ENCODE measurements around the gene PDGFRB. TPM values are rescaled to one million over a fixed set of nuclear protein-coding genes. Genes with fewer than 3 reads are reported as not detected.

The PDGFRB gene
- total and polyA plus RNA-seq, 2 donors (not counting 1 experiment from before 2014, with no cell fraction given) = 231 to 347 TPM

- no peaks in the 10 kb centered on the region for H3K79me2 ChIP-seq (ENCODE audit: control insufficient read depth, insufficient read depth, low read length)
- TF ChIP-seq, protein P1, sequence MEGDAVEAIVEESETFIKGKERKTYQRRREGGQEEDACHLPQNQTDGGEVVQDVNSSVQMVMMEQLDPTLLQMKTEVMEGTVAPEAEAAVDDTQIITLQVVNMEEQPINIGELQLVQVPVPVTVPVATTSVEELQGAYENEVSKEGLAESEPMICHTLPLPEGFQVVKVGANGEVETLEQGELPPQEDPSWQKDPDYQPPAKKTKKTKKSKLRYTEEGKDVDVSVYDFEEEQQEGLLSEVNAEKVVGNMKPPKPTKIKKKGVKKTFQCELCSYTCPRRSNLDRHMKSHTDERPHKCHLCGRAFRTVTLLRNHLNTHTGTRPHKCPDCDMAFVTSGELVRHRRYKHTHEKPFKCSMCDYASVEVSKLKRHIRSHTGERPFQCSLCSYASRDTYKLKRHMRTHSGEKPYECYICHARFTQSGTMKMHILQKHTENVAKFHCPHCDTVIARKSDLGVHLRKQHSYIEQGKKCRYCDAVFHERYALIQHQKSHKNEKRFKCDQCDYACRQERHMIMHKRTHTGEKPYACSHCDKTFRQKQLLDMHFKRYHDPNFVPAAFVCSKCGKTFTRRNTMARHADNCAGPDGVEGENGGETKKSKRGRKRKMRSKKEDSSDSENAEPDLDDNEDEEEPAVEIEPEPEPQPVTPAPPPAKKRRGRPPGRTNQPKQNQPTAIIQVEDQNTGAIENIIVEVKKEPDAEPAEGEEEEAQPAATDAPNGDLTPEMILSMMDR (conservative IDR thresholded peaks at IDR 0.05 in 1 of 2, IDR thresholded peaks at IDR 0.05 in 1 of 2; ENCODE audit: low read depth in 1 of 2, low read length in 2 of 2) = no peak
- TF ChIP-seq EZH2 (IDR thresholded peaks at IDR 0.05; ENCODE audit: low read length, missing control alignments) = no peak
- peaks cover 16% of the 10 kb centered on the region for H3K27me3 ChIP-seq (ENCODE audit: control insufficient read depth, insufficient read depth, low read length)
- H3K9ac ChIP-seq (ENCODE audit: insufficient read depth, low read length) = no peak overlapping the region
- H2AFZ ChIP-seq (ENCODE audit: low read length) = no peak overlapping the region
- no peak overlapping the region for H3K4me2 ChIP-seq (ENCODE audit: extremely low read depth, insufficient read depth, low read length)
- H3K27ac ChIP-seq (ENCODE audit: insufficient read depth, low read length) = no peak overlapping the region
- no peak overlapping the region for H3K4me3 ChIP-seq (replicated peaks in 1 of 4; ENCODE audit: control extremely low read depth in 1 of 4, insufficient read depth in 1 of 4, low read depth in 3 of 4, low read length in 4 of 4)
- no peaks in the 10 kb centered on the region for H3K36me3 ChIP-seq (ENCODE audit: control insufficient read depth, insufficient read depth, low read length)
- DNase-seq (ENCODE audit: low read depth in 2 of 2) = no peak
- no peaks in the 10 kb centered on the region for H3K4me1 ChIP-seq (ENCODE audit: control insufficient read depth, extremely low read depth, insufficient read depth, low read length)
- H4K20me1 ChIP-seq (ENCODE audit: control insufficient read depth, extremely low read depth, insufficient read depth, low read length) = no peaks in the 10 kb centered on the region
- no peaks in the 10 kb centered on the region for H3K9me3 ChIP-seq (ENCODE audit: control insufficient read depth, insufficient read depth, low read depth, low read length)
Measured at GRCh38 chr5:150080696-150081435, 74.8 kb downstream of the PDGFRB start.

- H3K4me1 ChIP-seq (ENCODE audit: control insufficient read depth, extremely low read depth, insufficient read depth, low read length) = no peaks in the 10 kb centered on the region
- no peaks in the 10 kb centered on the region for H4K20me1 ChIP-seq (ENCODE audit: control insufficient read depth, extremely low read depth, insufficient read depth, low read length)
- H3K9me3 ChIP-seq (ENCODE audit: control insufficient read depth, insufficient read depth, low read depth, low read length) = no peaks in the 10 kb centered on the region
- TF ChIP-seq, protein P1 (conservative IDR thresholded peaks at IDR 0.05 in 1 of 2, IDR thresholded peaks at IDR 0.05 in 1 of 2; ENCODE audit: low read depth in 1 of 2, low read length in 2 of 2) = no peak
- no peak for TF ChIP-seq EZH2 (IDR thresholded peaks at IDR 0.05; ENCODE audit: low read length, missing control alignments)
- H3K79me2 ChIP-seq (ENCODE audit: control insufficient read depth, insufficient read depth, low read length) = no peaks in the 10 kb centered on the region
- no peak overlapping the region for H3K27ac ChIP-seq (ENCODE audit: insufficient read depth, low read length)
- no peak for DNase-seq (ENCODE audit: low read depth in 2 of 2)
- H3K36me3 ChIP-seq (ENCODE audit: control insufficient read depth, insufficient read depth, low read length) = no peaks in the 10 kb centered on the region
- peaks cover 15% of the 10 kb centered on the region for H3K27me3 ChIP-seq (ENCODE audit: control insufficient read depth, insufficient read depth, low read length)
- no peak overlapping the region for H2AFZ ChIP-seq (ENCODE audit: low read length)
- H3K4me3 ChIP-seq (replicated peaks in 1 of 4; ENCODE audit: control extremely low read depth in 1 of 4, insufficient read depth in 1 of 4, low read depth in 3 of 4, low read length in 4 of 4) = no peak overlapping the region
- H3K4me2 ChIP-seq (ENCODE audit: extremely low read depth, insufficient read depth, low read length) = no peak overlapping the region
- H3K9ac ChIP-seq (ENCODE audit: insufficient read depth, low read length) = no peak overlapping the region
Measured at GRCh38 chr5:150079909-150080461, 75.7 kb downstream of the PDGFRB start.

DNA sequence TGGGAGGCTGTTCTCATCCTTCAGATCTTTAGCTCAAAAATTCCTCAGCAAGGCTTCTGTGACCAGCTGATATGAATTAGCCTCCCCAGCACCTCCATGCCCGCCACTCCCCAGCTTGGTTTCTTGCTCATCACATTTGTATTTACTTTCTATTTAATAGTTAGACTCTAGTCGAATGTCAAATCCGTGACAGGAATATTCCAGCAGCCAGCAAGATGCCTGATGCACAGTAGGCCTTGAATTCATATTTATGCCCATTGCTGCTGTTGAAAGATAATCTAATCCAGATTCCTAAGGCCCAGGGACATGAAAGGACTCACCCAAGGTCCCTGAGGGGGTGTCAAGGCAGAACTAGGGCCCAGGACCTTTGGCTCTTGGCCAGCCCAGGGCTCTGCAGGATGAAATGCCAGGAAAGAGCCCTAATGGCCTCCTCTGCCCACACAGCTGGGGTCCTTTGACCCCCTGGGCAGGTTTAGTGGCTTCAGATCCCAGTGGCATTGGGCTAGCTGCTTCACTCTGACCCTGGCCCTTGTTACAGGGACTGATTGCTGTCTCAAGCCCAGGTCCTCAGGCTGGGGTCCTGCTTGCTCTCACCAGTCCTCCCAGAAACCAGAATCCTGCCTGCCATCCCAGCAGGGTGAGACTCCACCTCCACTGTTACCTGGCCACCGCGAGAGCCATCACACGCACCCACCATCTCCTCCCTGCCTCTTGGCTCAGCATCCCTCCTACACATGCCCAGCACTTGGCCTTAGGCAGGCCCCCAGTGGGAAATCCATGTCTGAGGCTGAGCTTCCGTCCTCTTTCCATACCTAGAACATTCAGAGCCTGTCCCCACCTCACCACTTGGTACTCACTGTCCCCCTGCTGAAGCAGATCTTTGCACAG, 76.6 kb downstream of the PDGFRB start:
- Histone ChIP-seq H3K9me3 (ENCODE audit: control insufficient read depth, insufficient read depth, low read depth, low read length) (no peaks in the 10 kb centered on the region), H3K36me3 (ENCODE audit: control insufficient read depth, insufficient read depth, low read length) (no peaks in the 10 kb centered on the region), H2AFZ (ENCODE audit: low read length) (no peak overlapping the region), H3K27ac (ENCODE audit: insufficient read depth, low read length) (no peak overlapping the region), H3K4me2 (ENCODE audit: extremely low read depth, insufficient read depth, low read length) (no peak overlapping the region), H3K79me2 (ENCODE audit: control insufficient read depth, insufficient read depth, low read length) (no peaks in the 10 kb centered on the region), H3K9ac (ENCODE audit: insufficient read depth, low read length) (no peak overlapping the region), H3K27me3 (ENCODE audit: control insufficient read depth, insufficient read depth, low read length) (peaks cover 17% of the 10 kb centered on the region), H4K20me1 (ENCODE audit: control insufficient read depth, extremely low read depth, insufficient read depth, low read length) (no peaks in the 10 kb centered on the region), H3K4me3 (replicated peaks in 1 of 4; ENCODE audit: control extremely low read depth in 1 of 4, insufficient read depth in 1 of 4, low read depth in 3 of 4, low read length in 4 of 4) (no peak overlapping the region), H3K4me1 (ENCODE audit: control insufficient read depth, extremely low read depth, insufficient read depth, low read length) (no peaks in the 10 kb centered on the region)
- TF ChIP-seq, protein P1 (conservative IDR thresholded peaks at IDR 0.05 in 1 of 2, IDR thresholded peaks at IDR 0.05 in 1 of 2; ENCODE audit: low read depth in 1 of 2, low read length in 2 of 2) = no peak
- no peak for TF ChIP-seq EZH2 (IDR thresholded peaks at IDR 0.05; ENCODE audit: low read length, missing control alignments)
- DNase-seq (ENCODE audit: low read depth in 2 of 2) = no peak

All from fibroblast of lung (primary cell).